Glomerular endothelial cell (primary cell): Measurements from ENCODE around the gene ARSG. TPM values are rescaled to one million over a fixed set of nuclear protein-coding genes. Genes with fewer than 3 reads are reported as not detected.
"Not testable (repeated sequence)": the region's sequence is repeated elsewhere in the genome, so short reads cannot be mapped to it uniquely, and the experiment has no call there.

ENCODE experiments used
- DNase-seq: peaks from one replicate; pipeline ENCODE4 v3.0.0-alpha.2; 2011; ENCODE audit warnings: low read depth, low spot score; ENCODE audit errors: extremely low read depth
- total RNA-seq: library from RNA; depleted of rRNA; stranded (reverse); fragments of >200 nt; gene quantifications from 2 replicates; pipeline ENCODE4 v1.2.3, GENCODE V29; 2015

ARSG gene
- total RNA-seq, 1 donor from 2014 or later = 6.1 TPM

DNA sequence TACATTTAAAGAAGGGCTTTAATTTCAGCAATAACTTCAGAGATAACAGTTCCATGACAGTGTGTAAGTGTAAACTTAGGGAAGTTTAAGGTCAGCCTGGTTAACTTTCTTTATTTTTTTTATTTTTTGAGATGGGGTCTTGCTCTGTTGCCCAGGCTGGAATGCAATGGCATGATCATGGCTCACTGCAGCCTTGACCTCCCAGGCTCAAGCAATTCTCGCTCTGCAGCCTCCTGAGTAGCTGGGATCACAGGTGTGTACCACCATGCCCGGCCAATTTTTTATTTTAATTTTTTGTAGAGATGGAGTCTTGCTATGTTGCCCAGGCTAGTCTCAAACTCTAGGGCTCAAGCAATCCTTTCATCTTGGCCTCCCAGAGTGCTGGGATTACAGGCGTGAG lies 15.0 kb upstream of the ARSG start:
- DNase-seq = not testable (repeated sequence)

DNA sequence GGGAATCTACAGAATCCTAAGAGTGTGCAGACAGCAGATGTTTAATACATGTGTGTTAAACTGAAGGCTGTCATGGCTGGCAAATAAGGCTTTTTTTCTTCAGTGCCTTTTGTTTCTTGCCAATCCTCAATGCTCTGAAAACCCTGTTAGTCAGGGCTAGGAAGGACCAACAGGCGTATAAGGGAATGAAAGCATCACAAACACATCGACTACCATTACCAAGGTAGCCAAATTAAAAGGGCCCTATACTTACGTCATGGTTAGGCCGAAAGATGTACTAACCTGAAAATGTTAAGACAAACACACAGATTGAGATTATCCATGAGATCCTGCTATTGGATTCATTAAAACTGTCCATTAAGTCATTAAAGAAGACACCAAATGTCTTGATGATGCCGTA lies 13.5 kb upstream of the ARSG start:
- DNase-seq = no peak

DNA sequence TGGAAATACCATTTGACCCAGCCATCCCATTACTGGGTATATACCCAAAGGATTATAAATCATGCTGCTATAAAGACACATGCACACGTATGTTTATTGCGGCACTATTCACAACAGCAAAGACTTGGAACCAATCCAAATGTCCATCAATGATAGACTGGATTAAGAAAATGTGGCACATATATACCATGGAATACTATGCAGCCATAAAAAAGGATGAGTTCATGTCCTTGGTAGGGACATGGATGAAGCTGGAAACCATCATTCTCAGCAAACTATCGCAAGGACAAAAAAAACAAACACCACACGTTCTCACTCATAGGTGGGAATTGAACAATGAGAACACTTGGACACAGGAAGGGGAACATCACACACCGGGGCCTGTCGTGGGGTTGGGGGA lies 9.3 kb upstream of the ARSG start:
- DNase-seq = not testable (repeated sequence)

DNA sequence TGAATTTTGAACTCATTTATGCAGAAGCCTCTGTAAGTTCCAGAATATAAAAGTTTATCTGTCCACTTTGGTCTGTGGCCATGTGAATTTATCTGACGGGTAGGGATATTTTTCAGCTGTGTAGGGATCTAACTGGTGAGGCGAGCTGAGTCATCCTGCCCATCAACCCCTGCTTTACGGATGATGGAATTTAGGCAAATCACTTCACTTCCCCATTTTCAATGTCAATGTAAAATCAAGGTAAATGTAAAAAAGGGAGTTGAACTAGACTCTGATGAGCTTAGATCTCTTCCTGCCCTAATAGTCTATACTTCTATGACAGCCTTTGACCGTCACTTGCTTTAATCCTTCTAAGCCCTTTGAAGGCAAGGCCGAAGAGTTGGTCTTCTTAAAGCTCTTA lies 2.9 kb upstream of the ARSG start:
- DNase-seq = no peak

DNA sequence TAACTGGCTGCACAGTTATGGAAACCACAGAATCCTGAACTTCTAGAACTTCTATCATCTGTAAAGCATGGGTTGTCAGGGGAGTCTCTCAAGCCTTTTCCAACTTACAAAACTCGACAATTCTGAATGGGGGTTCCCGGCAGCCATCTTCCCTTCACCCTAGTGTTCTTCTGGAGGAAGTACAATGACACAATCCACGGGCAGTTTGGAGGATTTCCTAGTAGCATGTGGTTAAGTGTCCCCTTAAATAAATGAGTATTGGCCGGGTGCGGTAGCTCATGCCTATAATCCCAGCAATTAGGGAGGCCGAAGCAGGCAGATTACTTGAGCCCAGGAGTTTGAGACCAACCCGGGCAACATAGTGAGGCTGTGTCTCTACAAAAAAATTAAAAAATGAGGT lies 2.5 kb upstream of the ARSG start:
- DNase-seq = no peak

DNA sequence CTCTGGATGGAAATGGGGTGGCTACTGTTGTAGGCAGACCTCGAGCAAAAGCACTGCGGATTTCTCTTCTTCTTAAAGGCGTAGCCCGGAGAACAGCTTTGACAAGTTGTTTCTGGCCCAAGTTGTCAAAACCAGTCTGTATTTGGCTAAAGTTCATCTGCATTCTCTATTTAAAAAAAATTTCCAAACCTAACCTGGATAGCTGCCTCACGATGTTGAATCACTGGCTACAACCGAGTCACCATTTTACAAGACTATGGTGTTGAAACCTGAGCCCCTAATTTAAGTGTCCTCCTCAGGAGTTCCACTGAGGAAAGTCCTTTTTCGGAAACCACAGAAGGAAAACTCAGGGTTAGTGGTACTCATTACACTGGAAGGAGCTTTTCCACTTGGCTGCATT lies 1.8 kb upstream of the ARSG start:
- DNase-seq = no peak

DNA sequence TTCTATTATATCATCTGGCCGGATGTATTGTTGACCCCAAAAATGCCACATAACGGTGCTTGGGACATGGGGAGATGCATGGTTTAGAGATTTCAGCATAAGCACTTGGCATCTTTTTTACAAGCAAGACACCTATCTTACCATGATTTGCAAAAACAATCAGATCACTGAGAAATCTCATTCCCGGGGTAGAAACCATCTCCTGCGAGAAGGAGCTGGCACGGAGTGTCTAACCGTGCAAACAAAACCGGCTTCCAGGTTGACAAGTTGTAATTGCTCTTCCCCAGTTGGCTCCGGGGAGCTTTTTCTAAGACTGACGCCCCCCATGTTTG lies 1.4 kb upstream of the ARSG start:
- DNase-seq = no peak

DNA sequence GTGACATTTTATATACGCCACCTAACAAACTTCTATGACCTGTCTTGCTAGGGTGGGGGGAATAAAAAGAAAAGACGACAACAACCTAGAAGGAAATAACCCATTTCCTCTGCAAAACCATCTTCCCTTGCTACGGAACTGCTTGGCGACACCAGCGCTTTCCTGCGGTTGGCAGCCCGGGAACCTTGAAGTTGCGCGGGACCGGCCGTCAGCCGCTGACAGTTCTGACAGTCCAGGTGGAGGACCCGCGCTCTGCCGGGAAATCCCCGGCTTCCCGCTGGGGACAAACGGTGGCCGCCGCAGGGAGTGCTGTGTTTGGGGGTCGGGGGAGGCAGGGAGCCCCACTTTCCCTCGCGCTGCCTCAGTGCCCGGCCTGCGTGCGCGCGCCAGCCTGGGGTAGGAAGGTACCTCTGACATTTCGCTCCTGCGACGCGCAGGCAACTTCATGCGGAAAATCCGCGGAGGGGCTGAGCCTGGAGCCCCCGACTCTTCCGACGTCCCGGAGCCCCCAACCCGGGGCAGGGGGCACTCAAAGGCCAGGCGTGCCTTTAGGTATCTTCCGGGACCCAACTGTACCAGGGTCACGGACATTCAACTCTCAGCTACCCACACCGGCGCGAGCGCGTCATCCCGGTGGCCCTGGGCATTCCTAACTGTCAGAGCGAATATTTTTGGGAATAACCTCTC lies 884 bp upstream of the ARSG start:
- no peak for DNase-seq

DNA sequence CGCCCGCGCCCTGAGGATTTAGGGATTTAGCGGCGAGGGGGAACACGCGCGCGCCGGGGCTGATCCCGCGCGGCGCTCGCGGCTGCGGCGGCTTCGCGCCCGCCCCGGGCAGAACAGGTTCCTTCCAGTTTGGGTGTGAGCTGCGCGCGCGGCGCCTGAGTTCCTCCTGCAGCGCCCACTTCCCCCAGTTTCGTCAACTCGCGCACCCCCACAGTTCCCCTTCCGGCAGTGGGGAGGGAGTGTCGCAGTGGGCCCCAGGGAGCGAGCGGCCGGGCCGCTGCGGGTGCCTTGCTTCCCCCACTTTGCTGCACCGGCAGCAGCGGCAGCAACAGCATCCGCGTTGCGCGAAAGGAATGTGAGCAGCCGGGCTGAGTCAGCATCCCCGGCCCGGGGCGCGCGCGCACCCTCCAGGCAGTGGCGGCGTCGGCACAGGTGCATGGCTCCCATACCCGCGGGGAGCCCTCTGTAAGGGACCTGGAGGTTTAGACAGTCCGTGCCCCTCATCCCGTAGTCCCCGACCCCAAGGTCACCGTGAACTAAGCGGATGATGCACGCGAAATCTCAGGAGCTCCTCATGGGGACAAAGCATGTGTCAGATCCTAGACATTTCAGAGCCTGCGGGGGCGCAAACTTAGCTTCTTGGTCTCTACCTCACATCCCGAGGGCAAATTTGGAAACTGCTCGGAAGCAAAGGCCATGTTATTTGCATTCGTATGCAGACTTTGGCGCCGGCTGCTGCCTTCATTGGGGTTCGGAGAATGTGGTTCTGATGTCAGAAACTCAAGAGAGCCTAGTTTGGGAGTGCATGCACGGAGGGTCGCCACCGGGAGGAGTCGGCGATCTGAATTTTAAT lies 767 bp downstream of the ARSG start:
- DNase-seq = no peak

DNA sequence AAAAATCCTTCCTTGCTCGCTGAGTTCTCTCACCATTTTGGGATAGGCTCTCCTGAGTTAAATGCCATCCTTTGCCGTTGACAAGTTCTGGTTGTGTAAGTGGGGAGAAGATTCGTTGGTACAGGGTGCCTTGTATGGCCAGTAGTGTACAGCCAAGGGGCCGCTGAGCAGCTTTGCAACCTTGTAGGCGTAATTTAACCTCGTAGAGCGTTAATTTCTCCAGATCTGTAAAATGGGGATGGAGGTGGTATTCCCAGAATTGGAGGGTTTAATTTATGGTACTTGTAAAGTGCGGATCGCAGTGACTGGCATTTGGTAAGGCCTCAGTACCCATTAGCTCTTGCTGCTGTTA lies 1.4 kb downstream of the ARSG start:
- no peak for DNase-seq

DNA sequence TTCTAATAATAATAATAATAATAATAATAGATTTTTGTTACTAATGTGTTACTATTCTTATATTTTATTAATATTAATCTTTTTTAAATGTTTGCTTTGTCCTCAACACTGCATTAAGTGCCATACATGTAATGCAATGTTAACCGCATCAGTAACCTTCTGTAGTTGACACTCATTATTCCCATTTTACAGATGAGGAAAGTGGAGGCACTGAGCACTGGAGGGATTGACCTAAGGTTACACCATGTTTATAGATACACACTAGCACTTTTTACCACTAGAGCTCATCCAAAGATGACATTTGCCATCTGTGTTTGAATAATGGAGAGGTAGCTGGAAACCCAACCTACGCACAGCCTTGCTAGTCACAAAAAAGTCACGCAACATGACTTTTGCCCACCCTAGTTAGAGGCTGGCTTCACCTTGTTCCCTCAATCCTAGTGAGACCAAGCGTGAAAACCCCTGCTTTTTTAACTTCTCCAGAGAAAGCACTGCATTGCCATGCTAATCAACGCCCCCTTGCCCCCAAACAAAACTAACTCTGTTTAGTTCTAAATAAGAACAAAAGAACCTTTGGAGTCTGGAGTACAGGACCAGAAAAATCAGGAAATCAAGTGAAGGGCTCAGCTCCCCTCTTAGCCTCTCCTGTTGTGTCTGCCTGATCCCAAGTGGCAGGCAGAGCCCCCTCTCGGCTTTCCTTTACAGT lies 2.3 kb downstream of the ARSG start:
- DNase-seq = no peak

DNA sequence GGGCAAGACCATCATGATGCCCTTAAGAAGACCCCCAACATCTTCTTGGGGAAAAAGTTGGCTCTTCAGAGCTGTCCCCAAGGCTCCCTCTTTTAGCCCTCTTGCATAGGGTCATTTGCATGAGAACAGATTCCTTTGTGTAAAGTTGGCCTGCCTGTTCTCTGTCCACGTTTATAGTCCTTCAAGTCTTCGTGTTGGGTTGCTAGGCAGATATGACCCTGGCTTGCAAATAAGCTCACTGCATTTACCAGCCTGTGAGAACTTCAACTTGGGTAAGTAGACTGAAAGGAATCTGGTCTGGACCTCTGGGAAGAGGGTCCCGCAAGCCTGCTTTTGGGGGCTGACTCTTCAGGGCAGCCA lies 2.9 kb downstream of the ARSG start:
- no peak for DNase-seq

DNA sequence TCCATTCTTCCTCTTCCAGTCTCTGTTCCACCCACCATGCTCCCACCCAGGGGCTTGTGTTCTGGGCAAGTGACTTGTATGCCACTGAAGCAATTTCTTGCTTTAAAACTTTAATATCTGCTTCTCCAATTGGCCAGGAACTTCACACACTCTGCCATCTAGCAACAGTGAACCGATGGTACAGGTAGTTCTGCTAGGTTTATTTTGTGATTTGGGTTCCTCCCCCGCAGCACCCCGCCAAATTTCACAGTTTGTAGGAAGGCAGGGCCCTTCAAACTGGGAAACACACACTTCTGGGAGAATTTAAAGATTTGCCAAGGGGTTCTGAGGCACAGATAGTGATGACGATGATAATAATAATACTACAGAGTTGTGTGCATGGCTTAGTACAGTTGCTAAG lies 3.3 kb downstream of the ARSG start:
- DNase-seq = no peak

DNA sequence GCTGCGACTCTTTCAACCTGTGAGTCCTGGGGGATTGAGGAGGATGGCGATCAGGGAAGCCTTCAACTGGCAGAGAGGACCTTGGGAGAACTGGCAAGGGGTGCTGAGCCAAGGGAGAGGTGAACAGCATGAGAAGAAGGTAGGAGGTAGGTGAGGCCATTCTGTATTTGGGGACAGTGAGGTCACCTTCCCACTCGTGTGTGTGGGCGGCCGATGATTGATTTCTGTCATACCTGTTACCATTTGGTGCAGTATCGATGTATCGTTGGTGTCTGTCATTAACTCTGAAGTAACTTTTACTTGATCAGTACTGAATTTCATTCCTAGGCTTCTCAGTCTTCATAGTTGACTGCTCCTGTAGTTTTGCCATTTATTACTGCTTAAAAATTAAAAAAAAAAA lies 3.8 kb downstream of the ARSG start:
- DNase-seq = no peak

DNA sequence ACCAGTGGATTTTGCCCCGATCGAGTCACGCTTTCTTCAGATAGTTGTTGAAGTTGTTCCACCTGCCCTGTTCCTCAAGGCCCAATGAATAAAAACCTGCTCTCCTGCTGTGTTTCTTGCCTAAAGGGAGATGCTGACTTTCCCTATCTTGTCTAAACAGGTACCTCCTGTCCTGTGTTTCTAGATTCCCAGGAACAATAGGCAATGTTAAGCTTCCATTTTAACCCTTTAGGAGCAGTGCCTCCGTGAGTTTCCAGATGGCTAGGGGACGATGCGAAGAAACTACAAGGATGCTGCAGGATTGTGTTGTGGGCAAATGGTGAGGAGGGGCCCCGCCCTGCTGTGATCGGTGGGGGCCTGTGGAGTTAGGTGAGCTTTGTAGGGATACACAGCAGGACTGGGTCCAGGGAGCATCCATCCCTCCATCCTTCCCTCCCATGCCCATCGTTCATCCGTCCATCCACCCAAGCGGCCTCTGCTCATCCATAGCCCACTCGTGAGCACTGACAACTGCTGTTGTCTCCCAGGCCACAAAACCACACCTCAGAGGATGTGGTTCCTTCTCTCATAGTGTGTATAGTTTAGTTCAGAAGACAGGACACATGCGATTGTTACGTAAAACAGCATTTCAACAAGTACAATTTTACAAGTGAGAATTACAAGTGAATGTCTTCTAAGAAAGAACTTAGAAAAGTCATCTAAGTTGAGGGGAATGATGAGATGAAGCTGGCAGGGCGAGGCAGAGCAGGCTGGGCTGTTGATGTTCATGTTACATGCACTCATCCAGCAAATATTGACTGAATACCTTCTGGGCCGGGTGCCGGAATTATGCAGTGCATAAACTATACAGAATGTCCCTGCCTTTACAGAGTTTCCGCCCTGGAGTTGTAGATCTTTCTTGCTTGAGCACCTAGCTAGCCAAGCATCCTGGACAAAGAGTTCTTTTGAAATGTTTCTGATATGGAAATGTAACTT lies 5.2 kb downstream of the ARSG start:
- DNase-seq = no peak

DNA sequence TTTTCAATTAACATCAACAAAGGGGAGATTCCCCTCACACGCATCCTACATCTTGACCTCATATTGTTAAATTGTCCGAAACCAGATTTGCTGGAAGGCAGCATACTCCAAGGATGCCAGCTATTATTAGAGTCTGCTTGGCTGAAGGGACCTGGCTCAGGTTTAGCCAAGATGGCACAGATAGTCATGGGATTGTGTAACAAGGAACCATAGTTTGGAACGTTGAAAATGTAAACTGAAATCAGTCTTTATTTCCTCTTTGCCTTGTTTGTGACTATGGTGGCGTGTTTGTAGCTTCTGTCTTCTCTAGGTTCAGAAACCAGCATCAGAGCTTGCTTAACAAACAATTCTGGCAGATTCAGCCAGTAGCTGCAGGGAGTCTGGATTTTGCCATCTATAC lies 5.9 kb downstream of the ARSG start:
- DNase-seq = no peak

DNA sequence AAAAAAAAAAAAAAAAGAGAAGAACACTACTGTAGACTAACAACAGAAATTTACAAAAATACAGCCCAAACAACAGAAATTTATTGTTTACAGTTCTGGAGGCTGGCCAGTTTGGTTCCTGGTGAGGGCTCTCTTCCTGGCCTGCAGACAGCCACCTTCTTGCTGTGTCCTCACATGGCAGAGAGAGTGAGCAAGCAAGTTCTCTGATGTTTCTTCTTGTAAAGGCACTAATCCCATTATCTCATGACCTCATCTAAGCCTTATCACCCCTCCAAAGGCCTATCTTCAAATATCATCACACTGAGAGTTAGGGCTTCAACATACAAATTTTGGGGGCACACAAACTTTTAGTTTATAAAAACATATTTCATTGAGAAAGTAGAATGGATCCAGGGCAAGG lies 7.3 kb downstream of the ARSG start:
- DNase-seq = no peak

DNA sequence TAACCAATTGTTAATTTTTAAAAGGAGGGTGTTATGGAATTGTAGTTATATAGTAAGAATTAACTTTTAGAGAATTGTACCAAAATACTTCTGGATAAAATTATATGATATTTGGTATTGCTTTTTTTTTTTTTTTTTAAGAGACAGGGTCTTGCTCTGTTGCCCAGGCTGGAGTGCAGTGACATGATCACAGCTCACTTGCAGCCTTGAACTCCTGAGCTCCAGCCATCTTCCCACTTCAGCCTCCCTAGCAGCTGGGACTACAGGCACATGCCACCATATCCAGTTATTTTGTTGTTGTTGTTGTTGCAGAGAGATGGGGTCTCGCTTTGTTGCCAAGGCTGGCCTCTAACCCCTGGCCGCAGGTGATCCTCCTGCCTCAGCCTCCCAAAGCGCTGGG lies 8.5 kb downstream of the ARSG start:
- no peak for DNase-seq

DNA sequence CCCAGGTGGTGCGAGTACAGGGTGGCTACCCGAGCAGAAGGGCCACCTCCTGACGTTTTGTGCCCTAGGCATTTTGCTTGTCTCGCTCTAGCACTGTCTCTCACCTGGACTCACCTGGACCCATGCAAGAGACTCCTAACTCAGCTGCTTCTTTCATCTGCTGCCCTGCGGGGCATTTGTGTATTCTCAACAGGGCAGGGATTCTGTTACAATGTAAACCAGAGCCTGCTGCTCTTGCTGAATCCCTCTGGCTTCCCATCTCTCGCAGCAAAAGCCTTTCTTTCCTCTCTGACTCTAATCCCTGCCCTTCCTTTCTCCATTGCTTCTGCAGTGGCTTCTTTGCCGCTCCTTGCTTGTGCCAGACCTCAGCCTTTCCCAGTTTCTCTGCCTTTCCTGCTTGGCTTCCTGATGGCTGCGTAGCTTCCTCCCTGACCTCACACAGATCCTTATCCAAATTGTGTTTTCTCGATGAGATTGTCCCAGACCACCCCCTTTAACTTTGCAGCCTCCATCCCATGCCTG lies 10.2 kb downstream of the ARSG start:
- no peak for DNase-seq

DNA sequence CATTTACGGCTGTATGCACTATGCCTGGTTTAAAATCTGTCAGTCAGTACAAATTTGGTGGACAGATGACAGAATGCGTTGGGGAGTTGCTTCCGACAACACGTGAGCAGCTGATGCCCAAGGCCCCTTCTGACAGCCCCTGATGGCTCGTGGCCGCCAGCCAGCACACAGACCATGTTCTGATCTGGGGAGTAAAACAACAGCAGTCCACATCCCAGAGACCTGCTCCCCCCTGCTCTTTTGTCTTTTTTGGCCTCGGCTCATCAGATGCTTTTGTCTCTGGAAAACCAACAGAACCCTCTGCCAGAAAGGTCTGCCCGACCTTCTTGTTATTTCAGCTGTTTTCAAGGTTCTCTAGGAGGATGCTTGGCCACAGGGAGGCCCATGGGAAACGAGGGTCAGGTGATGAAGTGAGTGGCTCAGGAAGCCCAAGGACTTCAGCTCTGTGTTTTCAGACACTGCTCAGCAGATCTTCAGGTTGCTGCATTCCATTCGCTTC lies 10.8 kb downstream of the ARSG start:
- no peak for DNase-seq

DNA sequence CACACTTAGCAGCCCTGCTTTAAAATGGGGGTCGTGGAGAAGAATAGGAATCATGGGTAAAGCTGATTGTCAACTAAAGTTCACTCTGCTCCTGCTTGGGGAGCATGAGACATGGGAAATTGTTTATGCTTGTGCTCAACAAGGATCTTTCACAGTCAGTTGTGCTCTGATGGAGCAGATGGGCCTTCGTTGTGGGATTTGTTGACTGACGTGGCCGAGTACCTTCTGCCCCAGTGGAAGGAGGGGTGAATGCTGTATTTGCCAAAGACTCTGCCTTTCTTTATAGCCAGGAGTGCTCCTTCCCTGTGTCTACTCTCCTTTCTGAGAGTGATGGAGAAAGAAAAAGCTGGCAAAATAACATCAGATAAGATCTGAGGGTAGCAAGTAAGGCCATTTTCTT lies 11.4 kb downstream of the ARSG start:
- DNase-seq = no peak
